Measurements from ENCODE around the gene PRPF8. TPM values are rescaled to one million over a fixed set of nuclear protein-coding genes. Genes with fewer than 3 reads are reported as not detected.

Gene PRPF8
- polyA plus RNA-seq, 3 donors: 53.3 to 128 (median 78.0) TPM

DNA sequence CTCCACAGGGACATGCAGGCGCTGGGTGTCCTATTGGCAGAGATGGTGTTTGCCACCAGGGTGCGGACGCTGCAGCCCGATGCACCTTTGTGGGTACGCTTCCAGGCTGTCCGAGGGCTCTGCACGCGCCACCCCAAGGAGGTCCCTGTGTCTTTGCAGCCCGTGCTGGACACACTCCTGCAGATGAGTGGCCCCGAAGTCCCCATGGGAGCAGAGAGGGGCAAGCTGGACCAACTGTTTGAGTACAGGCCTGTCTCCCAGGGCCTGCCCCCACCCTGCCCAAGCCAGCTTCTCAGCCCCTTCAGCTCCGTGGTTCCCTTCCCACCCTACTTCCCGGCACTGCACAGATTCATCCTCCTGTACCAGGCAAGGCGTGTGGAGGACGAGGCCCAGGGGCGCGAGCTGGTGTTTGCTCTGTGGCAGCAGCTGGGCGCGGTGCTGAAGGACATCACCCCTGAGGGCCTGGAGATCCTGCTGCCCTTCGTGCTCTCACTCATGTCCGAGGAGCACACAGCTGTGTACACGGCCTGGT is 42.7 kb upstream of the PRPF8 start:
- WGBS (ENCODE audit: insufficient coverage): 97% methylated on average over 21 of the region's 21 CpGs
- Mint-ChIP-seq H3K4me1 (peaks cover 38% of the 10 kb centered on the region), H3K9me3 (no peaks in the 10 kb centered on the region), H3K27ac (no peak overlapping the region), H3K4me3 (no peak overlapping the region), H3K36me3 (peaks cover 20 to 61% of the 10 kb centered on the region in 2 donors), H3K27me3 (ENCODE audit: low read depth in 3 of 3) (peaks cover 0 to 2% (median 0%) of the 10 kb centered on the region in 3 donors)
- no peak overlapping the region for H3K4me3 ChIP-seq (replicated peaks in 1 of 3; ENCODE audit: low read depth in 2 of 3, low read length in 3 of 3)
- H3K4me1 ChIP-seq (ENCODE audit: control insufficient read depth in 1 of 2, insufficient read depth in 2 of 2, low read length in 2 of 2): peaks cover 30 to 37% of the 10 kb centered on the region in 2 donors
- H4K20me1 ChIP-seq (ENCODE audit: insufficient read depth, low read length): peaks cover 64% of the 10 kb centered on the region
- no peak overlapping the region for H3K27ac ChIP-seq (ENCODE audit: low read depth in 1 of 2, low read length in 2 of 2)
- intact Hi-C loops (cut with micrococcal nuclease): loop anchor here in 1 of 2 donors (10.0 kb wide), 1 partner anchor 107 kb away; the partner anchor contains the start of gene RPA1
- peaks cover 37% of the 10 kb centered on the region for H3K79me2 ChIP-seq (ENCODE audit: insufficient read depth, low read length)
- H3K4me2 ChIP-seq (replicated peaks; ENCODE audit: extremely low read depth, low read length, poor library complexity, severe bottlenecking): no peak overlapping the region
- no peak overlapping the region for H3K9ac ChIP-seq (ENCODE audit: insufficient read depth, low read length, poor library complexity, severe bottlenecking)
- H3K36me3 ChIP-seq (replicated peaks in 1 of 2; ENCODE audit: control insufficient read depth in 1 of 2, insufficient read depth in 2 of 2, low read length in 2 of 2): peaks cover 44 to 55% of the 10 kb centered on the region in 2 donors
- no peak for DNase-seq
- TF ChIP-seq, protein P1, sequence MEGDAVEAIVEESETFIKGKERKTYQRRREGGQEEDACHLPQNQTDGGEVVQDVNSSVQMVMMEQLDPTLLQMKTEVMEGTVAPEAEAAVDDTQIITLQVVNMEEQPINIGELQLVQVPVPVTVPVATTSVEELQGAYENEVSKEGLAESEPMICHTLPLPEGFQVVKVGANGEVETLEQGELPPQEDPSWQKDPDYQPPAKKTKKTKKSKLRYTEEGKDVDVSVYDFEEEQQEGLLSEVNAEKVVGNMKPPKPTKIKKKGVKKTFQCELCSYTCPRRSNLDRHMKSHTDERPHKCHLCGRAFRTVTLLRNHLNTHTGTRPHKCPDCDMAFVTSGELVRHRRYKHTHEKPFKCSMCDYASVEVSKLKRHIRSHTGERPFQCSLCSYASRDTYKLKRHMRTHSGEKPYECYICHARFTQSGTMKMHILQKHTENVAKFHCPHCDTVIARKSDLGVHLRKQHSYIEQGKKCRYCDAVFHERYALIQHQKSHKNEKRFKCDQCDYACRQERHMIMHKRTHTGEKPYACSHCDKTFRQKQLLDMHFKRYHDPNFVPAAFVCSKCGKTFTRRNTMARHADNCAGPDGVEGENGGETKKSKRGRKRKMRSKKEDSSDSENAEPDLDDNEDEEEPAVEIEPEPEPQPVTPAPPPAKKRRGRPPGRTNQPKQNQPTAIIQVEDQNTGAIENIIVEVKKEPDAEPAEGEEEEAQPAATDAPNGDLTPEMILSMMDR (IDR thresholded peaks at IDR 0.05): no peak
- H2AFZ ChIP-seq (ENCODE audit: insufficient read depth, low read depth, low read length, poor library complexity, severe bottlenecking): no peak overlapping the region
- H3K9me3 ChIP-seq (replicated peaks in 1 of 2; ENCODE audit: control insufficient read depth in 1 of 2, insufficient read depth in 1 of 2, low read length in 2 of 2): no peaks in the 10 kb centered on the region
- H3K27me3 ChIP-seq (ENCODE audit: control insufficient read depth in 2 of 2, insufficient read depth in 2 of 2, low read length in 2 of 2): no peaks in the 10 kb centered on the region

GRCh38 chr17:1726626-1727257 is 42.1 kb upstream of the PRPF8 start:
- Histone ChIP-seq H3K4me2 (replicated peaks; ENCODE audit: extremely low read depth, low read length, poor library complexity, severe bottlenecking) (no peak overlapping the region), H3K27me3 (ENCODE audit: control insufficient read depth in 2 of 2, insufficient read depth in 2 of 2, low read length in 2 of 2) (no peaks in the 10 kb centered on the region), H3K4me1 (ENCODE audit: control insufficient read depth in 1 of 2, insufficient read depth in 2 of 2, low read length in 2 of 2) (peaks cover 30 to 37% of the 10 kb centered on the region in 2 donors), H3K9ac (ENCODE audit: insufficient read depth, low read length, poor library complexity, severe bottlenecking) (no peak overlapping the region), H3K27ac (ENCODE audit: low read depth in 1 of 2, low read length in 2 of 2) (no peak overlapping the region), H3K4me3 (replicated peaks in 1 of 3; ENCODE audit: low read depth in 2 of 3, low read length in 3 of 3) (no peak overlapping the region), H2AFZ (ENCODE audit: insufficient read depth, low read depth, low read length, poor library complexity, severe bottlenecking) (no peak overlapping the region), H4K20me1 (ENCODE audit: insufficient read depth, low read length) (peaks cover 63% of the 10 kb centered on the region), H3K36me3 (replicated peaks in 1 of 2; ENCODE audit: control insufficient read depth in 1 of 2, insufficient read depth in 2 of 2, low read length in 2 of 2) (peaks cover 40 to 55% of the 10 kb centered on the region in 2 donors), H3K79me2 (ENCODE audit: insufficient read depth, low read length) (peaks cover 37% of the 10 kb centered on the region), H3K9me3 (replicated peaks in 1 of 2; ENCODE audit: control insufficient read depth in 1 of 2, insufficient read depth in 1 of 2, low read length in 2 of 2) (no peaks in the 10 kb centered on the region)
- 94% methylated on average over 16 of the region's 18 CpGs for WGBS (ENCODE audit: insufficient coverage)
- no peak for DNase-seq
- no peak overlapping the region for H3K27ac Mint-ChIP-seq
- peaks cover 18 to 57% of the 10 kb centered on the region in 2 donors for H3K36me3 Mint-ChIP-seq
- no peak overlapping the region for H3K4me3 Mint-ChIP-seq
- H3K4me1 Mint-ChIP-seq: peaks cover 38% of the 10 kb centered on the region
- TF ChIP-seq, protein P1 (IDR thresholded peaks at IDR 0.05): no peak
- intact Hi-C loops (cut with micrococcal nuclease): loop anchor here in 1 of 2 donors (10.0 kb wide), 1 partner anchor 108 kb away; the partner anchor contains the start of gene RPA1
- peaks cover 0 to 2% (median 0%) of the 10 kb centered on the region in 3 donors for H3K27me3 Mint-ChIP-seq (ENCODE audit: low read depth in 3 of 3)
- H3K9me3 Mint-ChIP-seq: no peaks in the 10 kb centered on the region

Measured in CD14-positive monocyte (primary cell).